Mucosa of descending colon (tissue), 3 donors: Measurements from ENCODE around the gene SHC3. TPM values are rescaled to one million over a fixed set of nuclear protein-coding genes. Genes with fewer than 3 reads are reported as not detected.

Source experiments
- ATAC-seq: fragments of 200-7000 bp; cut with Tn5 transposase; one replicate; pipeline ENCODE4 v1.9.1; 2020; ENCODE audit warnings: mild to moderate bottlenecking, moderate library complexity
- DNase-seq, 3 donors: peaks; one replicate each; pipeline ENCODE4 v3.0.0-alpha.2; 2020
- H3K36me3 ChIP-seq: fragments of 200-600 bp; one replicate; pipeline ENCODE4 v1.8.0; 2021; ENCODE audit warnings: low read depth, mild to moderate bottlenecking
- H3K4me1 ChIP-seq: fragments of 200-600 bp; one replicate; pipeline ENCODE4 v1.8.0; 2021; ENCODE audit warnings: low read depth, mild to moderate bottlenecking
- H3K4me3 ChIP-seq: fragments of 200-600 bp; one replicate; pipeline ENCODE4 v1.8.0; 2021; ENCODE audit warnings: mild to moderate bottlenecking
- H3K9me3 ChIP-seq: fragments of 200-600 bp; one replicate; pipeline ENCODE4 v1.8.0; 2021; ENCODE audit warnings: mild to moderate bottlenecking
- CTCF ChIP-seq: fragments of 200-600 bp; IDR thresholded peaks from one replicate; pipeline ENCODE4 v1.8.0; 2022; ENCODE audit warnings: antibody characterized with exemption, mild to moderate bottlenecking
- intact Hi-C, 2 donors: fragments of 100-400 bp; cut with DNase I in 1 of 2; cut with micrococcal nuclease in 1 of 2; formaldehyde crosslinking; loops; one replicate each; pipeline versions ENCODE4 v1.11.0 to v1.11.1; 2022; cut with DNase I, micrococcal nuclease
- total RNA-seq, 3 donors: library from RNA; stranded (reverse); fragmentation: NEBNext Ultra II Directional in 2 of 3; extraction: Animal tissue kit (Norgen Biotek cat#: 25700) in 2 of 3; gene quantifications; one replicate each; pipeline versions ENCODE4 v1.2.1 to v1.2.4, GENCODE V29; 2021 to 2023
- donor health status: DM: no; HTN: no; CAD: no; lungs with moderate emphysema.
- donor health status: DM: no; HTN: no; CAD: no.
- donor health status: DM: no; HTN: yes; CAD: no.

SHC3 gene
- total RNA-seq, 3 donors from 2014 or later, result 0.35 to 4.8 (median 1.5) TPM

GRCh38 chr9:89083626-89084025, 95.0 kb downstream of the SHC3 start:
- H3K36me3 ChIP-seq, result no peaks in the 10 kb centered on the region
- no peaks in the 10 kb centered on the region for H3K4me1 ChIP-seq
- intact Hi-C loops, result no loop called here
- DNase-seq, result no peak
- ATAC-seq, result no peak
- H3K4me3 ChIP-seq, result no peak overlapping the region
- no peaks in the 10 kb centered on the region for H3K9me3 ChIP-seq
- no peak for TF ChIP-seq CTCF

- no peak for TF ChIP-seq CTCF
- H3K4me1 ChIP-seq, result no peaks in the 10 kb centered on the region
- intact Hi-C loops, result no loop called here
- H3K4me3 ChIP-seq, result no peak overlapping the region
- ATAC-seq (no peak), DNase-seq (peak in 1 of 3 donors; percentile 32)
- H3K9me3 ChIP-seq, result no peaks in the 10 kb centered on the region
- no peaks in the 10 kb centered on the region for H3K36me3 ChIP-seq
These were observed 98.4 kb downstream of the SHC3 start for GRCh38 chr9:89080193-89080592.

DNA sequence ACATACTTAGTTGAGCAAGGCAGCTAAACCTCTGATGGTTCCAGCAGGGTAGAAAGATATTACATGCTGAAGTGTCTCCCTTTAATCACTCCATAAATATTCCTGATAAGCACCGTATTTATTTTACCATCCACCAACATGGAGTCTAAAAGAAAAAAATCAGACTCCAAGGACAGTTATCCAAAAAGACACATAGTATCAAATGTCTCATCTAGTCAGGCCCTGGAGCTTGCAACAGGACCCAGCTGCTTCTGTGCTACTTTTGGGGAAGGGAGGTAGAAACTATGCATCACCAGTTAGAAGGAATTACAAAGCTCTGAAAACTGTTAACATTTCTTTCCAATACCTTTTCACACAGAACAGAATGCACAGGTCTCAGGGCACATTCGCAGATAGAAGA, 99.2 kb downstream of the SHC3 start:
- intact Hi-C loops, result no loop called here
- Histone ChIP-seq H3K4me3 (no peak overlapping the region), H3K9me3 (no peaks in the 10 kb centered on the region), H3K4me1 (no peaks in the 10 kb centered on the region), H3K36me3 (no peaks in the 10 kb centered on the region)
- DNase-seq, result no peak
- no peak for TF ChIP-seq CTCF
- ATAC-seq, result no peak

- Histone ChIP-seq H3K9me3 (no peaks in the 10 kb centered on the region), H3K36me3 (no peaks in the 10 kb centered on the region), H3K4me3 (no peak overlapping the region), H3K4me1 (no peaks in the 10 kb centered on the region)
- DNase-seq (no peak), ATAC-seq (no peak)
- no peak for TF ChIP-seq CTCF
- intact Hi-C loops, result no loop called here
These were observed 99.8 kb downstream of the SHC3 start for GRCh38 chr9:89078860-89079259.

GRCh38 chr9:89078421-89078820, 100.2 kb downstream of the SHC3 start:
- no peaks in the 10 kb centered on the region for H3K9me3 ChIP-seq
- H3K4me3 ChIP-seq, result no peak overlapping the region
- ATAC-seq, result no peak
- TF ChIP-seq CTCF, result no peak
- H3K36me3 ChIP-seq, result no peaks in the 10 kb centered on the region
- DNase-seq, result no peak
- no peaks in the 10 kb centered on the region for H3K4me1 ChIP-seq
- intact Hi-C loops, result no loop called here

- Histone ChIP-seq H3K4me3 (no peak overlapping the region), H3K36me3 (no peaks in the 10 kb centered on the region), H3K9me3 (no peaks in the 10 kb centered on the region), H3K4me1 (no peaks in the 10 kb centered on the region)
- DNase-seq (no peak), ATAC-seq (no peak)
- intact Hi-C loops, result no loop called here
- no peak for TF ChIP-seq CTCF
These were observed 101.1 kb downstream of the SHC3 start for GRCh38 chr9:89077519-89077918.
